H1 (cell line): ENCODE measurements around the gene USP16. TPM values are rescaled to one million over a fixed set of nuclear protein-coding genes. Genes with fewer than 3 reads are reported as not detected.

ENCODE experiments used
- BACH1 ChIP-seq: IDR thresholded peaks from 2 replicates; pipeline ENCODE4 v1.6.1; 2012; ENCODE audit warnings: low read length, improper control_type of control experiment
- CBX5 ChIP-seq: fragments of 300-800, 300-1000 bp; sonication (generic); IDR thresholded peaks from 2 replicates; pipeline ENCODE4 v1.7.1; 2016; ENCODE audit warnings: antibody characterized with exemption, low read length, low read depth
- HDAC6 ChIP-seq: IDR thresholded peaks from one replicate; pipeline ENCODE4 v1.7.1; 2012; ENCODE audit warnings: low read depth, mild to moderate bottlenecking, inconsistent platforms, low read length, moderate library complexity
- PHF8 ChIP-seq: fragments of 200-600 bp; sonication (generic); conservative IDR thresholded peaks from 2 replicates; pipeline ENCODE4 v1.7.1; 2012; ENCODE audit warnings: low read depth, mild to moderate bottlenecking, inconsistent platforms, low read length, moderate library complexity
- RFX5 ChIP-seq: IDR thresholded peaks from 2 replicates; pipeline ENCODE4 v1.6.1; 2011; ENCODE audit warnings: low read depth, low read length, improper control_type of control experiment, borderline replicate concordance
- RXRA ChIP-seq: IDR thresholded peaks from 2 replicates; pipeline ENCODE4 v1.6.1; 2011; ENCODE audit warnings: low read depth, mild to moderate bottlenecking, low read length, moderate library complexity; ENCODE audit not compliant: insufficient read depth
- SIX5 ChIP-seq: IDR thresholded peaks from 2 replicates; pipeline ENCODE4 v1.6.1; 2011; ENCODE audit warnings: mild to moderate bottlenecking, low read depth, low read length
- SUZ12 ChIP-seq: fragments of 200-600 bp; sonication (generic); IDR thresholded peaks from 2 replicates; pipeline ENCODE4 v1.6.1; 2012; ENCODE audit warnings: mild to moderate bottlenecking, inconsistent platforms, low read length, moderate library complexity, mixed read lengths
- TCF12 ChIP-seq: IDR thresholded peaks from 2 replicates; pipeline ENCODE4 v1.6.1; 2011; ENCODE audit warnings: low read depth, mild to moderate bottlenecking, low read length
- polyA plus RNA-seq, 7 experiments: library from polyadenylated mRNA; depleted of rRNA in 3 of 7; stranded (reverse) in 5 of 7; unstranded in 2 of 7; fragments of >200 nt in 5 of 7; fragments of 200-250 nt in 2 of 7; gene quantifications; 1 replicate in 5 of 7; 2 replicates in 1 of 7; 4 replicates in 1 of 7; pipeline versions ENCODE4 v1.2.1 to v1.2.3, GENCODE V29; 2011 to 2013; ENCODE audit warnings: missing spikeins in 2 of 7, mixed read lengths in 2 of 7
- total RNA-seq: library from RNA; stranded (reverse); fragmentation: NEBNext Ultra II Directional; extraction: Animal tissue kit (Norgen Biotek cat#: 25700); gene quantifications from 2 replicates; pipeline ENCODE4 v1.2.1, GENCODE V29; 2021
- TF ChIP-seq, protein P1 (sequence below): fragments of 300-600 bp; sonication (generic); IDR thresholded peaks from 2 replicates; pipeline ENCODE4 v1.7.1; 2012; ENCODE audit warnings: low read length, moderate library complexity, mild to moderate bottlenecking, inconsistent platforms; ENCODE audit not compliant: insufficient replicate concordance

Gene USP16
- total and polyA plus RNA-seq, 2 of the 8 experiments (the other 6 are each of a cell fraction or from before 2014, with no cell fraction given), result 3.4 to 19.1 TPM

GRCh38 chr21:29096218-29097015 lies 71.9 kb downstream of the USP16 start (continued):
- TF ChIP-seq, protein P1, sequence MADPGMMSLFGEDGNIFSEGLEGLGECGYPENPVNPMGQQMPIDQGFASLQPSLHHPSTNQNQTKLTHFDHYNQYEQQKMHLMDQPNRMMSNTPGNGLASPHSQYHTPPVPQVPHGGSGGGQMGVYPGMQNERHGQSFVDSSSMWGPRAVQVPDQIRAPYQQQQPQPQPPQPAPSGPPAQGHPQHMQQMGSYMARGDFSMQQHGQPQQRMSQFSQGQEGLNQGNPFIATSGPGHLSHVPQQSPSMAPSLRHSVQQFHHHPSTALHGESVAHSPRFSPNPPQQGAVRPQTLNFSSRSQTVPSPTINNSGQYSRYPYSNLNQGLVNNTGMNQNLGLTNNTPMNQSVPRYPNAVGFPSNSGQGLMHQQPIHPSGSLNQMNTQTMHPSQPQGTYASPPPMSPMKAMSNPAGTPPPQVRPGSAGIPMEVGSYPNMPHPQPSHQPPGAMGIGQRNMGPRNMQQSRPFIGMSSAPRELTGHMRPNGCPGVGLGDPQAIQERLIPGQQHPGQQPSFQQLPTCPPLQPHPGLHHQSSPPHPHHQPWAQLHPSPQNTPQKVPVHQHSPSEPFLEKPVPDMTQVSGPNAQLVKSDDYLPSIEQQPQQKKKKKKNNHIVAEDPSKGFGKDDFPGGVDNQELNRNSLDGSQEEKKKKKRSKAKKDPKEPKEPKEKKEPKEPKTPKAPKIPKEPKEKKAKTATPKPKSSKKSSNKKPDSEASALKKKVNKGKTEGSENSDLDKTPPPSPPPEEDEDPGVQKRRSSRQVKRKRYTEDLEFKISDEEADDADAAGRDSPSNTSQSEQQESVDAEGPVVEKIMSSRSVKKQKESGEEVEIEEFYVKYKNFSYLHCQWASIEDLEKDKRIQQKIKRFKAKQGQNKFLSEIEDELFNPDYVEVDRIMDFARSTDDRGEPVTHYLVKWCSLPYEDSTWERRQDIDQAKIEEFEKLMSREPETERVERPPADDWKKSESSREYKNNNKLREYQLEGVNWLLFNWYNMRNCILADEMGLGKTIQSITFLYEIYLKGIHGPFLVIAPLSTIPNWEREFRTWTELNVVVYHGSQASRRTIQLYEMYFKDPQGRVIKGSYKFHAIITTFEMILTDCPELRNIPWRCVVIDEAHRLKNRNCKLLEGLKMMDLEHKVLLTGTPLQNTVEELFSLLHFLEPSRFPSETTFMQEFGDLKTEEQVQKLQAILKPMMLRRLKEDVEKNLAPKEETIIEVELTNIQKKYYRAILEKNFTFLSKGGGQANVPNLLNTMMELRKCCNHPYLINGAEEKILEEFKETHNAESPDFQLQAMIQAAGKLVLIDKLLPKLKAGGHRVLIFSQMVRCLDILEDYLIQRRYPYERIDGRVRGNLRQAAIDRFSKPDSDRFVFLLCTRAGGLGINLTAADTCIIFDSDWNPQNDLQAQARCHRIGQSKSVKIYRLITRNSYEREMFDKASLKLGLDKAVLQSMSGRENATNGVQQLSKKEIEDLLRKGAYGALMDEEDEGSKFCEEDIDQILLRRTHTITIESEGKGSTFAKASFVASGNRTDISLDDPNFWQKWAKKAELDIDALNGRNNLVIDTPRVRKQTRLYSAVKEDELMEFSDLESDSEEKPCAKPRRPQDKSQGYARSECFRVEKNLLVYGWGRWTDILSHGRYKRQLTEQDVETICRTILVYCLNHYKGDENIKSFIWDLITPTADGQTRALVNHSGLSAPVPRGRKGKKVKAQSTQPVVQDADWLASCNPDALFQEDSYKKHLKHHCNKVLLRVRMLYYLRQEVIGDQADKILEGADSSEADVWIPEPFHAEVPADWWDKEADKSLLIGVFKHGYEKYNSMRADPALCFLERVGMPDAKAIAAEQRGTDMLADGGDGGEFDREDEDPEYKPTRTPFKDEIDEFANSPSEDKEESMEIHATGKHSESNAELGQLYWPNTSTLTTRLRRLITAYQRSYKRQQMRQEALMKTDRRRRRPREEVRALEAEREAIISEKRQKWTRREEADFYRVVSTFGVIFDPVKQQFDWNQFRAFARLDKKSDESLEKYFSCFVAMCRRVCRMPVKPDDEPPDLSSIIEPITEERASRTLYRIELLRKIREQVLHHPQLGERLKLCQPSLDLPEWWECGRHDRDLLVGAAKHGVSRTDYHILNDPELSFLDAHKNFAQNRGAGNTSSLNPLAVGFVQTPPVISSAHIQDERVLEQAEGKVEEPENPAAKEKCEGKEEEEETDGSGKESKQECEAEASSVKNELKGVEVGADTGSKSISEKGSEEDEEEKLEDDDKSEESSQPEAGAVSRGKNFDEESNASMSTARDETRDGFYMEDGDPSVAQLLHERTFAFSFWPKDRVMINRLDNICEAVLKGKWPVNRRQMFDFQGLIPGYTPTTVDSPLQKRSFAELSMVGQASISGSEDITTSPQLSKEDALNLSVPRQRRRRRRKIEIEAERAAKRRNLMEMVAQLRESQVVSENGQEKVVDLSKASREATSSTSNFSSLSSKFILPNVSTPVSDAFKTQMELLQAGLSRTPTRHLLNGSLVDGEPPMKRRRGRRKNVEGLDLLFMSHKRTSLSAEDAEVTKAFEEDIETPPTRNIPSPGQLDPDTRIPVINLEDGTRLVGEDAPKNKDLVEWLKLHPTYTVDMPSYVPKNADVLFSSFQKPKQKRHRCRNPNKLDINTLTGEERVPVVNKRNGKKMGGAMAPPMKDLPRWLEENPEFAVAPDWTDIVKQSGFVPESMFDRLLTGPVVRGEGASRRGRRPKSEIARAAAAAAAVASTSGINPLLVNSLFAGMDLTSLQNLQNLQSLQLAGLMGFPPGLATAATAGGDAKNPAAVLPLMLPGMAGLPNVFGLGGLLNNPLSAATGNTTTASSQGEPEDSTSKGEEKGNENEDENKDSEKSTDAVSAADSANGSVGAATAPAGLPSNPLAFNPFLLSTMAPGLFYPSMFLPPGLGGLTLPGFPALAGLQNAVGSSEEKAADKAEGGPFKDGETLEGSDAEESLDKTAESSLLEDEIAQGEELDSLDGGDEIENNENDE, result no peak
- TF ChIP-seq TCF12, result no peak
- TF ChIP-seq BACH1, result no peak
- no peak for TF ChIP-seq PHF8
- TF ChIP-seq RXRA, result no peak
- no peak for TF ChIP-seq CBX5
- TF ChIP-seq HDAC6, result no peak
- TF ChIP-seq RFX5, result no peak
- no peak for TF ChIP-seq SIX5
- no peak for TF ChIP-seq SUZ12
